ENCODE measurements around the gene MAPKAPK2.
"Not testable (repeated sequence)": the region's sequence is repeated elsewhere in the genome, so short reads cannot be mapped to it uniquely, and the experiment has no call there.

MAPKAPK2 gene

DNA sequence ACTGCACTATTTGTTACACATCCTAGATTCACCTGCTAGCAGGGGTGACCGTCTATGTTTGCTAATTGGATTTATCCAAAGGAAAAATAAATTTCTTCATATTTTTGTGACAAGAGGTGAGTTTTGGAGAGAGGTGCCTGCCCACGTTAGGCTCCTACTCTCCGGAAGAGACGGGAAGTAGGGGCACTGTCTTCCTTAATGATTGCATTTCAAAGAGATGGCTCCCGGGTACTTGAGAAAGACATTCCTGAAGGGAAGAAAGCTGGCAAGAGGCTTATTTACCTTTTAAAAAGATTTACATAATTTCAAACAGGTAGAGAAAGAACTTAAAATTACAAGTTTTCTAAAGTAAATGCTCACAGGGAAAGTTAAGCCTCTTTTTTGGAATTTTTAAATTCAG, 67.2 kb downstream of the MAPKAPK2 start:
- no peak for DNase-seq

DNA sequence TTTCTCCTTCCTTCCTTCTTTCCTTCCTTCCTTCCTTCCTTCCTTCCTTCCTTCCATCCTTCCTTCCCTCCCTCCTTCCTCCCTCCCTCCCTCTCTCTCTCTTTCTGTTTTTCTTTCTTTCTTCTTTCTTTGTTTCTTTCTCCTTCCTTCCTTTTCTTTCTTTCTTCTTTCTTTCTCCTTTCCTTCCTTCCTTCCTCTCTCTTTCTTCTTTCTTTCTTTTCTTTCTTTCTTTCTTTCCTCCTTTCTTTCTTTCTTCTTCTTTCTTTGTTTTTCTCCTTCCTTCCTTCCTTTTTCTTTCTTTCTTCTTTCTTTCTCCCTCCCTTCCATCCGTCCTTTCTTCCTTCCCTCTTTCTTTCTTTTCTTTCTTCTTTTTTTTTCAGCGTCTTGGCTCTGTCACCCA, 67.8 kb downstream of the MAPKAPK2 start:
- DNase-seq: no peak

DNA sequence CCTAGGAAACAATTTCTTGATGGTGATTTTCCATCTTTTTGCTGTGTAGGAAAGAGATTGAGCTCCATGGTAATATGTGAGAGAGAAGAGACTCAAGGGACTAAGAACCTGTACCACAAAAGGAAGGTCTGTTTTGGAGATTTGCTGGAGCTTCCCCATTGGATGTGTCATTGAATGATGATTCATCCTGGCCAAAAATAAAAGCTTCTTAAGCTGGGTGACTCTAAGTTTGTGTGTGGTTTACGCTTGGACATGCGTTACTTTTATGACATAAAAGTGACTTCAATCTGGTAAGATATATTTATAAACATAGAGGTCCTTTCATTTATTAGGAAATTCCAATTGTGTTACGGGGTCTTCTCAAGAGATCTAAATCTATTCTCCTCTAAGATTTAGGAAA, 68.4 kb downstream of the MAPKAPK2 start:
- DNase-seq: no peak

DNA sequence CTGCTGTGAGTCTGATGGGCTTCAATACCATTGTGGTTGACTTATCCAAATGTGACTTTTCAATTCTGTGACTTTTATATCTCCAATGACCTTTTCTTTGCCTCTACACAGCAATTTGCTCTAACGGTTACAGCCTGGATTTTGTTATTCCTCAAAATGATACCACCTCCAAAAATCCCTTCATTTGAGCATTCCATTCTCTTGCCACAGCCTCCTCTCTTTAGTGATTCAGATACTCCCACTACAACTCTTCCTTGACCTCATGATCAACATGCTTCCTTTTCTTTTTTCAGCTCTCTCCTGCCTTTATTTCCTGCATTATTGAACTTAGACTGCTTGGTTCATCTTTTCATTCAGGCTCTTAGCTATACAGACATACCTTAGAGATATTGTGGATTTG, 69.3 kb downstream of the MAPKAPK2 start:
- no peak for DNase-seq

GRCh38 chr1:206757524-206758266, 73.0 kb downstream of the MAPKAPK2 start:
- no peak for DNase-seq

- DNase-seq: no peak
Measured at GRCh38 chr1:206760590-206760989, 75.9 kb downstream of the MAPKAPK2 start.

- no peak for DNase-seq
Measured at GRCh38 chr1:206761159-206761768, 76.6 kb downstream of the MAPKAPK2 start.

DNA sequence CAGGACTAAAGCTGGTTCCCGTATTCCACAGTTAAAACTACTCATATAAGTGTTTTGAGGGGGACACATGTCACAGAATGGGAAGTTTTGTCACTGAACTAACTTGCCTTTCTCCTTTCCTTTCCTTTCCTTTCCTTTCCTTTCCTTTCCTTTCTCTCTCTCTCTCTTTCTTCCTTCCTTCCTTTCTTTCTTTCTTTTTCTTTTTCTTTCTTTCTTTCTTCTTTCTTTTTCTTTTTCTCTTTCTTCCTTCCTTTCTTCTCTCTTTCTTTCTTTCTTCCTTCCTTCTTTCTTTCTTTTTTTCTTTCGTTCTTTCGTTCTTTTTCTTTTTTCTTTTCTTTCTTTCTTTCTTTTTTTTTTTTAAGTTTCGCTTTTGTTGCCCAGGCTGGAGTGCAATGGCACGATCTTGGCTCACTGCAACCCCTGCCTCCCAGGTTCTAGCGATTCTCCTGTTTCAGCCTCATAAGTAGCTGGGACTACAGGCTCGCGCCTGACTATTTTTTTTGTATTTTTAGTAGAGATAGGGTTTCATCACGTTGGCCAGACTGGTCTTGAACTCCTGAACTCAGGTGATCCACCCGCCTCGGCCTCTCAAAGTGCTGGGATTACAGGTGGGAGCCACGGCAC, 78.1 kb downstream of the MAPKAPK2 start:
- DNase-seq: not testable (repeated sequence)

DNA sequence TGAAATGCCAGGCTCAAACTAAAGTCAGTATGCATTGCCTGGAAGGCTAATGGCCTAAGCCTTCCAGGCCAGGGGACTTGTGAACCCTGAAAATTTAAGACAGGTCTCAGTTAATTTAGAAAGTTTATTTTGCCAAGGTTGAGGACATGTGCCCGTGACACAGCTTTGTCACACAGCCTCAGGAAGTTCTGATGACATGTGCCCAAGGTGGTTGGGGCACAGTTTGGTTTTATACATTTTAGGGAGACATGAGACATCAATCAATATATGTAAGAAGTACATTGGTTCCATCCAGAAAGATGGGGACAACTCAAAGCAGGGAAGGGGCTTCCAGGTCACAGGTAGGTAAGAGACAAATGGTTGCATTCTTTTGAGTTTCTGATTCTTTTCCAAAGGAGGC, 81.1 kb downstream of the MAPKAPK2 start:
- not testable (repeated sequence) for DNase-seq

DNA sequence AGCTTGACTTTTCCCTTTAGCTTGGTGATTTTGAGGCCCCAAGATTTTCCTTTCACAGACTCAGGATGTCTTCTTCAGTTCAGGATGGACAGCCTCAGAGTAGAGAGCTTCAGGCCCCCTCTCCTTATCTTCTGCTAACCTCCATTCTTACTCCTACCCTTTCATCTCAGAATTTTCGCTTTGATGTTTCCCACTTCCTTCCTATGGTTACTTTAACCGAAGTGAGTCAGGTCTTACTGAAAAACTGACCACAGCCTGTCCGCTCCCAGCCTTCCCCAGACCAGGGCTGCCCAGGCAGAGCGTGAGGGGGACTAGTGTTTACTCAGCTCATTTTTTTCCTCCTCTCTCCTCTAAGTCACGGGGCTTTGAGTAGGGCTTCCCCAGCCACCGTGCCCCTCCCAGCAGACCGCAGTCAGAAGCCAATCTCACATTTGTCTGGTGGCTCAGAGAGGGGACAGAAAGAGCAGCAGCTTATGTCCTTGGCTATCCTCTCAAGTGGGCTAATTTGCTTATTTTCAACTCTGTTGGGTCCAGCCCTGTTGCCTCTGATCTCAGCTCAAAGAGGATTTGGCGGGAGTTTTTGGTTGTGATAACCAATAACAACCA, 81.6 kb downstream of the MAPKAPK2 start:
- no peak for DNase-seq

- DNase-seq: no peak
Measured at GRCh38 chr1:206768472-206769303, 84.0 kb downstream of the MAPKAPK2 start.

GRCh38 chr1:206769304-206769731, 84.6 kb downstream of the MAPKAPK2 start:
- no peak for DNase-seq

GRCh38 chr1:206770531-206771337, 86.0 kb downstream of the MAPKAPK2 start, which contains the start of gene IL19:
TSS of gene IL19 (plus strand) at chr1:206770773. CDS start at chr1:206836663, 65,890 bp downstream.
- no peak for DNase-seq

- no peak for DNase-seq
Measured at GRCh38 chr1:206771338-206771692, 86.6 kb downstream of the MAPKAPK2 start.

DNA sequence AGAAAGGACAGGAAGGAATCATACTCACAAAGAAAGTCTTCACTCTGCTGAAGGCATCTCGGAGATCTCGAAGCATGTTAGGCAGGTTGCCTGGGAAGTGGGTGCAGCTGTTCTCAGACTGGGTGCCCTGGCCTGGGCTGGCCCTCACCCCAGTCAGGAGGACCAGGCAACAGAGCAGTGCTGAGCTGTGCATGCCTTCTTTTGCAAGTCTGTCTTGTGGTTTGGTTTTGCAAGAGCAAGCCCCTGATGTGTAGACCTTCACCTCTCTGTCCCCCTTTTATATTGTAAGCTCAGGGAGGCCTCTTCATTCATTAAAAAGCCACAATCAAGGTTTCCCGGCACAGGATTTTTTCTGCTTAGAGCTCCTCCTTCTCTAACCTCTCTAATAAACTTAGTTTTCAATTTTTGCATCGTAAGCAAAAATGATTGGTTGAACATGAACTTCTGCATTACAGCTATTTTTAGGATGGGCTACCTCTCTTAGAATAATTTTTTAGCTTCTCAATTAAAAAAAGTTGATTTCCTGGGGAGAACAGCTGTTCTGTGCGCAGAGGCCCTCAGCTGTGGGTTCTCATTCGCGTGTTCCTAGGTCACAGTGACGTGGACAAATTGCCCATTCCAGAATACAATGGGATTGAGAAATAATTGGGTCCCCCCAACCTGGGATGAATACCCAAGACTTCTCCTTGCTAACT, 87.7 kb downstream of the MAPKAPK2 start, which contains the start of gene IL10:
Gene IL10, minus strand, starts transcription at position 252 of the 695 bp plus-strand sequence. Its CDS starts 59 bp downstream, at position 193.
- no peak for DNase-seq

DNA sequence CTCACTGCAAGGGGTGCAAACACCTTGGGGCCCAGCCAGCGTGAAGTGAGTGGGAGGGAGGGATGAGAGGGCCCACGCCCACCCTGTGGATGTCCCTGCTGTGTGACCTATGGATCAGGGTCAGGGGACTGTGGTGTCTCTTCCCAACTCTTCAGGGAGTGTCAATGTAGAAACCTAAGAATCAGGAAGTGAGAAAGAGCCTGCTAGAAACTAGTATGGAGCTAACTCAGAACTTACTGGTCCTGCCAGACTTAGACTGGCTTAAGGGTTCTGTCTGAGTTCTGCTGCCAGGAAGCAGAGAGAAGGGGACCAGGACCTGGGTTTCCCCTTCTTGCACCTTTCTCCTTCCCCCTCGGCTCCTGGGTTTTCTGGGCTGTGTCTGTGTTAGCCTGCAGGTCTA, 89.4 kb downstream of the MAPKAPK2 start:
- DNase-seq: no peak

GRCh38 chr1:206776229-206776628, 91.5 kb downstream of the MAPKAPK2 start:
- DNase-seq: no peak

- no peak for DNase-seq
Measured at GRCh38 chr1:206778031-206778430, 93.3 kb downstream of the MAPKAPK2 start.

GRCh38 chr1:206778911-206779310, 94.2 kb downstream of the MAPKAPK2 start:
- not testable (repeated sequence) for DNase-seq

DNA sequence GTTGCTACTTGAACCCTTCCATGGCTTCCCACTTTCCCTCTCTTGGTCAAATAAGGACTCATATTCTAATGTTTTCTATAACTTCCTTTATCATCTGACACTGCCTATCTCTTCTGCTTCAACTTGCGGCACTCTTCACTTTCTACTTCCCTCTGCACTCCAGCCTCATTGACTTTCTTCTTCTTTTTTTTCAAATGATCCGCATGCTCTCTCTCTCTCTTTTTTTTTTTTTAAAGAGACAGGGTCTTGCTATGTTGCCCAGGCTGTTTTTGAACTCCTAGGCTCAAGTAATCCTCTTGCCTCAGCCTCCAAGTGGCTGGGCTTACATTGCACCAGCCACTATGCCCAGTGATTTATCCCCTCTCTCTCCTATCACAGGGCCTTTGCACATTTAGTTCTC, 94.9 kb downstream of the MAPKAPK2 start:
- no peak for DNase-seq

DNA sequence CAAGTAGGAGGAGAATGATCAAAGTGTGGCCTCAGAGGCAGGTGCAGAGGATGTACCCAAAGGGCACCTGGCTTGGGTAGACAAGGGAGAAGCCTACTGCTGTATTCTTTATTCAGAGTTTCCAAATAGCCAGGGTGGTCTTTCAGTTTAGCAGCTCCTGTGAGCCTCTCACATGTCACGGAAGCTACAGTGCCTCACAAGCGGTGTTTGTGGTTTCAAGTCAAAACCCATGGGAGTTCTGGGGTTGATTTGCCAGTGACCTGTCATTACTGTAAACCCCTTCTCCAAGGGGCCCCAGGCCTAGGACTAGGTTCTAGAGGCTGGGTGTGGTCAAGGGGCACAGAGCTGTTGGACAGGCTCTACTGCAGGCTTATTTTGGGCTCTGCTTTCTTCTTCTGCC, 97.7 kb downstream of the MAPKAPK2 start:
- no peak for DNase-seq
